C4-2B (cell line): ENCODE measurements around the gene MSN.

ENCODE experiments used
- CTCF ChIP-seq: fragments of 450-650 bp; conservative IDR thresholded peaks from 2 replicates; pipeline ENCODE4 v1.5.1; 2017; ENCODE audit warnings: mild to moderate bottlenecking
- ZFX ChIP-seq: fragments of 450-650 bp; IDR thresholded peaks from 2 replicates; pipeline ENCODE4 v1.6.1; 2017

GRCh38 chrX:65741823-65742222 lies 74.4 kb downstream of the MSN start:
- no peak for TF ChIP-seq CTCF
- TF ChIP-seq ZFX, result no peak
